HepG2 (cell line): ENCODE data around the gene CSF3R. TPM values are rescaled to one million over a fixed set of nuclear protein-coding genes. Genes with fewer than 3 reads are reported as not detected.
A peak's percentile ranks its signal among the peaks of the same experiment; 100 is the strongest.

Experiments used
- CBX1 ChIP-seq: IDR thresholded peaks from one replicate; pipeline ENCODE4 v1.6.1; 2016; ENCODE audit warnings: antibody characterized with exemption, low read depth
- HMG20A ChIP-seq: IDR thresholded peaks from 2 replicates; pipeline ENCODE4 v1.6.1; 2016; ENCODE audit warnings: borderline replicate concordance
- KDM6A ChIP-seq: IDR thresholded peaks from 2 replicates; pipeline ENCODE4 v1.6.1; 2016; ENCODE audit warnings: low read depth
- NPAS2 ChIP-seq: sonication (generic); formaldehyde crosslinking; IDR thresholded peaks from 2 replicates; pipeline ENCODE4 v1.8.0; 2022; ENCODE audit warnings: mild to moderate bottlenecking, missing genetic modification reagents, borderline replicate concordance
- POLR2AphosphoS5 ChIP-seq: IDR thresholded peaks from 2 replicates; pipeline ENCODE4 v1.6.1; 2012; ENCODE audit warnings: low read depth, low read length
- SMARCC2 ChIP-seq: fragments of 450-650 bp; IDR thresholded peaks from 2 replicates; pipeline ENCODE4 v1.6.1; 2017; ENCODE audit warnings: antibody characterized with exemption, mild to moderate bottlenecking
- SMARCE1 ChIP-seq: fragments of 450-650 bp; IDR thresholded peaks from 2 replicates; pipeline ENCODE4 v1.6.1; 2017; ENCODE audit warnings: borderline replicate concordance
- TAF1 ChIP-seq: sonication (generic); formaldehyde crosslinking; IDR thresholded peaks from 2 replicates; pipeline ENCODE4 v1.4.0; 2020; ENCODE audit warnings: missing genetic modification reagents
- ZBTB21 ChIP-seq: sonication (generic); formaldehyde crosslinking; IDR thresholded peaks from 2 replicates; pipeline ENCODE4 v1.4.0; 2020; ENCODE audit warnings: missing genetic modification reagents
- ZKSCAN5 ChIP-seq: sonication (generic); formaldehyde crosslinking; IDR thresholded peaks from 2 replicates; pipeline ENCODE4 v1.5.1; 2020; ENCODE audit warnings: mild to moderate bottlenecking, missing genetic modification reagents
- ZNF292 ChIP-seq: sonication (generic); formaldehyde crosslinking; IDR thresholded peaks from 2 replicates; pipeline ENCODE4 v1.8.1; 2022; ENCODE audit warnings: mild to moderate bottlenecking, low read depth, missing genetic modification reagents, borderline replicate concordance
- ZNF383 ChIP-seq: sonication (generic); formaldehyde crosslinking; IDR thresholded peaks from 2 replicates; pipeline ENCODE4 v1.4.0; 2020; ENCODE audit warnings: missing genetic modification reagents, mild to moderate bottlenecking, borderline replicate concordance
- ZNF550 ChIP-seq: sonication (generic); formaldehyde crosslinking; IDR thresholded peaks from 2 replicates; pipeline ENCODE4 v1.4.0; 2020; ENCODE audit warnings: mild to moderate bottlenecking, missing genetic modification reagents, borderline replicate concordance
- ZNF746 ChIP-seq: sonication (generic); formaldehyde crosslinking; IDR thresholded peaks from 2 replicates; pipeline ENCODE4 v1.8.0; 2022; ENCODE audit warnings: mild to moderate bottlenecking, missing genetic modification reagents
- ZSCAN30 ChIP-seq: sonication (generic); formaldehyde crosslinking; IDR thresholded peaks from 2 replicates; pipeline ENCODE4 v1.5.0; 2020; ENCODE audit warnings: mild to moderate bottlenecking, missing genetic modification reagents
- polyA plus RNA-seq, 8 experiments: library from polyadenylated mRNA; depleted of rRNA in 3 of 8; stranded (reverse) in 7 of 8; unstranded in 1 of 8; fragments of >200 nt; fragmentation: Illumina TruSeq in 4 of 8; extraction: Trizol in 4 of 8; gene quantifications; 2 replicates each; pipeline versions ENCODE4 v1.2.1 to v1.2.3, GENCODE V29; 2011 to 2016; ENCODE audit warnings: low read depth in 4 of 8, missing spikeins in 1 of 8, mixed read lengths in 1 of 8; ENCODE audit not compliant: insufficient read depth in 1 of 8
- total RNA-seq, 5 experiments: library from RNA; depleted of rRNA; stranded (reverse); fragments of >200 nt; fragmentation: Illumina TruSeq; extraction: Trizol; gene quantifications; 2 replicates each; pipeline ENCODE4 v1.2.3, GENCODE V29; 2016; ENCODE audit warnings: low read depth in 1 of 5
- TF ChIP-seq, protein P1 (sequence below): IDR thresholded peaks from 2 replicates; pipeline ENCODE4 v1.6.1; 2018; ENCODE audit warnings: missing genetic modification reagents, mild to moderate bottlenecking, missing compliant biosample characterization
- TF ChIP-seq, protein P2 (sequence below): IDR thresholded peaks from 2 replicates; pipeline ENCODE4 v1.6.1; 2016; ENCODE audit warnings: low read depth, borderline replicate concordance
- TF ChIP-seq, protein P3 (sequence below): sonication (generic); formaldehyde crosslinking; IDR thresholded peaks from 2 replicates; pipeline ENCODE4 v1.4.0; 2020; ENCODE audit warnings: missing genetic modification reagents
- TF ChIP-seq, protein P4 (sequence below): sonication (generic); formaldehyde crosslinking; IDR thresholded peaks from 2 replicates; pipeline ENCODE4 v1.4.0; 2020; ENCODE audit warnings: missing genetic modification reagents
- TF ChIP-seq, protein P5 (sequence below): sonication (generic); formaldehyde crosslinking; IDR thresholded peaks from 2 replicates; pipeline ENCODE4 v1.8.0; 2022; ENCODE audit warnings: mild to moderate bottlenecking, missing genetic modification reagents, moderate library complexity
- TF ChIP-seq, protein P6 (sequence below): sonication (generic); formaldehyde crosslinking; IDR thresholded peaks from 2 replicates; pipeline ENCODE4 v1.8.1; 2023; ENCODE audit warnings: mild to moderate bottlenecking, inconsistent platforms, moderate library complexity, missing genetic modification reagents, borderline replicate concordance

CSF3R gene
- total and polyA plus RNA-seq, 2 of the 13 experiments (the other 11 are each of a cell fraction or from before 2014, with no cell fraction given) = 11.9 to 28.8 TPM

- TF ChIP-seq, protein P1, sequence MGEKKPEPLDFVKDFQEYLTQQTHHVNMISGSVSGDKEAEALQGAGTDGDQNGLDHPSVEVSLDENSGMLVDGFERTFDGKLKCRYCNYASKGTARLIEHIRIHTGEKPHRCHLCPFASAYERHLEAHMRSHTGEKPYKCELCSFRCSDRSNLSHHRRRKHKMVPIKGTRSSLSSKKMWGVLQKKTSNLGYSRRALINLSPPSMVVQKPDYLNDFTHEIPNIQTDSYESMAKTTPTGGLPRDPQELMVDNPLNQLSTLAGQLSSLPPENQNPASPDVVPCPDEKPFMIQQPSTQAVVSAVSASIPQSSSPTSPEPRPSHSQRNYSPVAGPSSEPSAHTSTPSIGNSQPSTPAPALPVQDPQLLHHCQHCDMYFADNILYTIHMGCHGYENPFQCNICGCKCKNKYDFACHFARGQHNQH (CRISPR knock-in tag) = peak; percentile 86
- TF ChIP-seq ZNF550 (CRISPR knock-in tag) = no peak
- peak; percentile 56 for TF ChIP-seq CBX1
- TF ChIP-seq KDM6A (CRISPR knock-in tag) = peak; percentile 13; the same call in 1 of the 2 replicates
- TF ChIP-seq SMARCE1 = no peak
- no peak for TF ChIP-seq NPAS2 (CRISPR knock-in tag)
- TF ChIP-seq, protein P2, sequence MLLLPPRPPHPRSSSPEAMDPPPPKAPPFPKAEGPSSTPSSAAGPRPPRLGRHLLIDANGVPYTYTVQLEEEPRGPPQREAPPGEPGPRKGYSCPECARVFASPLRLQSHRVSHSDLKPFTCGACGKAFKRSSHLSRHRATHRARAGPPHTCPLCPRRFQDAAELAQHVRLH (CRISPR knock-in tag) = peak; percentile 89; the same call in 1 of the 2 replicates
- TF ChIP-seq POLR2AphosphoS5 = peak; percentile 98
- TF ChIP-seq, protein P3, sequence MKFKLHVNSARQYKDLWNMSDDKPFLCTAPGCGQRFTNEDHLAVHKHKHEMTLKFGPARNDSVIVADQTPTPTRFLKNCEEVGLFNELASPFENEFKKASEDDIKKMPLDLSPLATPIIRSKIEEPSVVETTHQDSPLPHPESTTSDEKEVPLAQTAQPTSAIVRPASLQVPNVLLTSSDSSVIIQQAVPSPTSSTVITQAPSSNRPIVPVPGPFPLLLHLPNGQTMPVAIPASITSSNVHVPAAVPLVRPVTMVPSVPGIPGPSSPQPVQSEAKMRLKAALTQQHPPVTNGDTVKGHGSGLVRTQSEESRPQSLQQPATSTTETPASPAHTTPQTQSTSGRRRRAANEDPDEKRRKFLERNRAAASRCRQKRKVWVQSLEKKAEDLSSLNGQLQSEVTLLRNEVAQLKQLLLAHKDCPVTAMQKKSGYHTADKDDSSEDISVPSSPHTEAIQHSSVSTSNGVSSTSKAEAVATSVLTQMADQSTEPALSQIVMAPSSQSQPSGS = peak; percentile 98
- TF ChIP-seq ZSCAN30 (CRISPR knock-in tag) = no peak
- TF ChIP-seq ZNF383 = no peak
- TF ChIP-seq HMG20A (CRISPR knock-in tag) = 0 out of 2 replicates have a peak, but pooled peaks have one; percentile 30
- TF ChIP-seq, protein P4, sequence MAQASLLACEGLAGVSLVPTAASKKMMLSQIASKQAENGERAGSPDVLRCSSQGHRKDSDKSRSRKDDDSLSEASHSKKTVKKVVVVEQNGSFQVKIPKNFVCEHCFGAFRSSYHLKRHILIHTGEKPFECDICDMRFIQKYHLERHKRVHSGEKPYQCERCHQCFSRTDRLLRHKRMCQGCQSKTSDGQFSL (CRISPR knock-in tag) = peak; percentile 23; the same call in 1 of the 2 replicates
- no peak for TF ChIP-seq ZKSCAN5 (CRISPR knock-in tag)
- TF ChIP-seq, protein P5, sequence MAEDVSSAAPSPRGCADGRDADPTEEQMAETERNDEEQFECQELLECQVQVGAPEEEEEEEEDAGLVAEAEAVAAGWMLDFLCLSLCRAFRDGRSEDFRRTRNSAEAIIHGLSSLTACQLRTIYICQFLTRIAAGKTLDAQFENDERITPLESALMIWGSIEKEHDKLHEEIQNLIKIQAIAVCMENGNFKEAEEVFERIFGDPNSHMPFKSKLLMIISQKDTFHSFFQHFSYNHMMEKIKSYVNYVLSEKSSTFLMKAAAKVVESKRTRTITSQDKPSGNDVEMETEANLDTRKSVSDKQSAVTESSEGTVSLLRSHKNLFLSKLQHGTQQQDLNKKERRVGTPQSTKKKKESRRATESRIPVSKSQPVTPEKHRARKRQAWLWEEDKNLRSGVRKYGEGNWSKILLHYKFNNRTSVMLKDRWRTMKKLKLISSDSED (CRISPR knock-in tag) = no peak
- TF ChIP-seq ZNF292 (CRISPR knock-in tag) = no peak; the same call in 1 of the 2 replicates
- peak; percentile 88 for TF ChIP-seq TAF1 (CRISPR knock-in tag)
- no peak for TF ChIP-seq SMARCC2
- peak; percentile 54; the same call in 1 of the 2 replicates for TF ChIP-seq ZBTB21 (CRISPR knock-in tag)
- 0 out of 2 replicates have a peak, but pooled peaks have one; percentile 61 for TF ChIP-seq ZNF746
- TF ChIP-seq, protein P6, sequence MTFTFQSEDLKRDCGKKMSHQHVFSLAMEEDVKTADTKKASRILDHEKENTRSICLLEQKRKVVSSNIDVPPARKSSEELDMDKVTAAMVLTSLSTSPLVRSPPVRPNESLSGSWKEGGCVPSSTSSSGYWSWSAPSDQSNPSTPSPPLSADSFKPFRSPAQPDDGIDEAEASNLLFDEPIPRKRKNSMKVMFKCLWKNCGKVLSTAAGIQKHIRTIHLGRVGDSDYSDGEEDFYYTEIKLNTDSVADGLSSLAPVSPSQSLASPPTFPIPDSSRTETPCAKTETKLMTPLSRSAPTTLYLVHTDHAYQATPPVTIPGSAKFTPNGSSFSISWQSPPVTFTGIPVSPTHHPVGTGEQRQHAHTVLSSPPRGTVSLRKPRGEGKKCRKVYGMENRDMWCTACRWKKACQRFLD (CRISPR knock-in tag) = peak; percentile 86; the same call in 1 of the 2 replicates
Observed at GRCh38 chr1:36463803-36464604, 18.7 kb downstream of the CSF3R start, which contains the start of gene MRPS15 (continued).
